RWPE2 (cell line): ENCODE results near the gene FOCAD.

Experiments
- ATAC-seq: fragments of 200-7000 bp; cut with Tn5 transposase; 3 replicates; pipeline ENCODE4 v1.9.1; 2021; ENCODE audit warnings: low read depth
- DNase-seq: peaks from one replicate; pipeline ENCODE4 v3.0.0-alpha.2; 2020; ENCODE audit warnings: low spot score
- H3K27ac ChIP-seq: fragments of 450-650 bp; 2 replicates; pipeline ENCODE4 v1.5.1; 2017; ENCODE audit warnings: mild to moderate bottlenecking; ENCODE audit not compliant: poor library complexity, severe bottlenecking
- H3K27me3 ChIP-seq: fragments of 250-450 bp; sonication (Bioruptor Pico); 2 replicates; pipeline ENCODE4 v1.5.1; 2021; ENCODE audit warnings: mild to moderate bottlenecking, moderate library complexity; ENCODE audit not compliant: insufficient read depth, poor library complexity, severe bottlenecking
- H3K36me3 ChIP-seq: fragments of 250-450 bp; sonication (Bioruptor Pico); 2 replicates; pipeline ENCODE4 v1.5.1; 2020; ENCODE audit warnings: low read depth, mild to moderate bottlenecking, moderate library complexity
- H3K4me1 ChIP-seq: fragments of 250-450 bp; sonication (Bioruptor Pico); 2 replicates; pipeline ENCODE4 v1.5.1; 2021; ENCODE audit warnings: mild to moderate bottlenecking, moderate library complexity; ENCODE audit not compliant: insufficient read depth, poor library complexity, severe bottlenecking
- H3K4me3 ChIP-seq: fragments of 250-450 bp; sonication (Bioruptor Pico); 2 replicates; pipeline ENCODE4 v1.5.1; 2021; ENCODE audit warnings: mild to moderate bottlenecking, moderate library complexity; ENCODE audit not compliant: severe bottlenecking
- H3K9me3 ChIP-seq: fragments of 250-450 bp; sonication (Bioruptor Pico); 2 replicates; pipeline ENCODE4 v1.5.1; 2021; ENCODE audit warnings: mild to moderate bottlenecking, moderate library complexity; ENCODE audit not compliant: severe bottlenecking
- CTCF ChIP-seq: fragments of 450-650 bp; IDR thresholded peaks from one replicate; pipeline ENCODE4 v1.5.1; 2017; ENCODE audit warnings: mild to moderate bottlenecking, moderate library complexity; ENCODE audit not compliant: poor library complexity, severe bottlenecking

FOCAD gene

GRCh38 chr9:20728493-20729220 is 44.6 kb downstream of the FOCAD start:
- H3K27me3 ChIP-seq, result no peaks in the 10 kb centered on the region
- DNase-seq (no peak), ATAC-seq (no peak)
- peaks cover 30% of the 10 kb centered on the region for H3K4me1 ChIP-seq
- no peak for TF ChIP-seq CTCF
- no peaks in the 10 kb centered on the region for H3K9me3 ChIP-seq
- H3K36me3 ChIP-seq, result peaks cover 27% of the 10 kb centered on the region
- no peak overlapping the region for H3K4me3 ChIP-seq
- peak overlapping the region; percentile 36 for H3K27ac ChIP-seq

- Histone ChIP-seq H3K27ac (peak overlapping the region; percentile 36), H3K4me3 (no peak overlapping the region), H3K9me3 (no peaks in the 10 kb centered on the region), H3K36me3 (peaks cover 20% of the 10 kb centered on the region), H3K4me1 (peaks cover 30% of the 10 kb centered on the region), H3K27me3 (no peaks in the 10 kb centered on the region)
- ATAC-seq, result peak; percentile 53
- no peak for TF ChIP-seq CTCF
- no peak for DNase-seq
Observed at GRCh38 chr9:20729523-20729922, 45.5 kb downstream of the FOCAD start.

GRCh38 chr9:20732118-20732517 is 48.1 kb downstream of the FOCAD start:
- Histone ChIP-seq H3K36me3 (peaks cover 16% of the 10 kb centered on the region), H3K4me3 (no peak overlapping the region), H3K27ac (peak overlapping the region; percentile 78), H3K4me1 (peaks cover 30% of the 10 kb centered on the region), H3K9me3 (no peaks in the 10 kb centered on the region), H3K27me3 (no peaks in the 10 kb centered on the region)
- DNase-seq (no peak), ATAC-seq (peak; percentile 95)
- no peak for TF ChIP-seq CTCF

- Histone ChIP-seq H3K4me1 (peaks cover 28% of the 10 kb centered on the region), H3K27me3 (no peaks in the 10 kb centered on the region), H3K4me3 (no peak overlapping the region), H3K9me3 (no peaks in the 10 kb centered on the region), H3K27ac (no peak overlapping the region), H3K36me3 (peaks cover 20% of the 10 kb centered on the region)
- no peak for TF ChIP-seq CTCF
- ATAC-seq (no peak), DNase-seq (no peak)
Observed at GRCh38 chr9:20734275-20734674, 50.2 kb downstream of the FOCAD start.

GRCh38 chr9:20740304-20740703 is 56.2 kb downstream of the FOCAD start:
- DNase-seq (no peak), ATAC-seq (no peak)
- Histone ChIP-seq H3K9me3 (no peaks in the 10 kb centered on the region), H3K4me3 (no peak overlapping the region), H3K27ac (no peak overlapping the region), H3K27me3 (no peaks in the 10 kb centered on the region), H3K36me3 (peaks cover 7% of the 10 kb centered on the region; the same call in 1 of the 2 replicates), H3K4me1 (no peaks in the 10 kb centered on the region)
- TF ChIP-seq CTCF, result no peak
